Measurements from ENCODE around the gene PDE8B. TPM values are rescaled to one million over a fixed set of nuclear protein-coding genes. Genes with fewer than 3 reads are reported as not detected.

The PDE8B gene
- total RNA-seq, 1 donor from 2014 or later = 5.9 TPM

GRCh38 chr5:77292026-77292757, 81.7 kb downstream of the PDE8B start:
- TF ChIP-seq CTCF (IDR thresholded peaks at IDR 0.05) (no peak), POLR2AphosphoS5 (IDR thresholded peaks at IDR 0.05; ENCODE audit: insufficient read depth in 1 of 2, low read depth in 1 of 2) (no peak), POLR2A (IDR thresholded peaks at IDR 0.05) (no peak)
- Histone ChIP-seq H3K4me1 (peaks cover 6% of the 10 kb centered on the region), H3K4me3 (no peak overlapping the region), H3K36me3 (no peaks in the 10 kb centered on the region), H3K27me3 (no peaks in the 10 kb centered on the region), H3K27ac (no peak overlapping the region), H3K9me3 (no peaks in the 10 kb centered on the region)
- DNase-seq (ENCODE audit: extremely low spot score in 2 of 2) = no peak
- intact Hi-C loops (cut with DNase I) = no loop called here

GRCh38 chr5:77294185-77294584, 83.7 kb downstream of the PDE8B start:
- intact Hi-C loops (cut with DNase I) = no loop called here

GRCh38 chr5:77295863-77296378, 85.4 kb downstream of the PDE8B start:
- no peak for TF ChIP-seq POLR2AphosphoS5 (IDR thresholded peaks at IDR 0.05; ENCODE audit: insufficient read depth in 1 of 2, low read depth in 1 of 2)
- no peak for TF ChIP-seq POLR2A (IDR thresholded peaks at IDR 0.05)
- TF ChIP-seq CTCF (IDR thresholded peaks at IDR 0.05) = no peak
- H3K9me3 ChIP-seq = no peaks in the 10 kb centered on the region
- H3K4me3 ChIP-seq = no peak overlapping the region
- no peak overlapping the region for H3K27ac ChIP-seq
- no peaks in the 10 kb centered on the region for H3K36me3 ChIP-seq
- intact Hi-C loops (cut with DNase I) = no loop called here
- DNase-seq (ENCODE audit: extremely low spot score in 2 of 2) = no peak
- H3K4me1 ChIP-seq = peaks cover 6% of the 10 kb centered on the region
- no peaks in the 10 kb centered on the region for H3K27me3 ChIP-seq

More at GRCh38 chr5:77294185-77294584, 83.7 kb downstream of the PDE8B start:
- Histone ChIP-seq H3K36me3 (no peaks in the 10 kb centered on the region), H3K27me3 (no peaks in the 10 kb centered on the region), H3K27ac (no peak overlapping the region), H3K4me3 (no peak overlapping the region), H3K9me3 (no peaks in the 10 kb centered on the region), H3K4me1 (peaks cover 6% of the 10 kb centered on the region)
- no peak for DNase-seq (ENCODE audit: extremely low spot score in 2 of 2)
- TF ChIP-seq POLR2AphosphoS5 (IDR thresholded peaks at IDR 0.05; ENCODE audit: insufficient read depth in 1 of 2, low read depth in 1 of 2) (no peak), POLR2A (IDR thresholded peaks at IDR 0.05) (no peak), CTCF (IDR thresholded peaks at IDR 0.05) (no peak)

- intact Hi-C loops (cut with DNase I) = no loop called here
- peaks cover 5% of the 10 kb centered on the region for H3K4me1 ChIP-seq
- H3K27ac ChIP-seq = no peak overlapping the region
- no peak overlapping the region for H3K4me3 ChIP-seq
- no peaks in the 10 kb centered on the region for H3K27me3 ChIP-seq
- DNase-seq (ENCODE audit: extremely low spot score in 2 of 2) = no peak
- TF ChIP-seq POLR2AphosphoS5 (IDR thresholded peaks at IDR 0.05; ENCODE audit: insufficient read depth in 1 of 2, low read depth in 1 of 2) (no peak), CTCF (IDR thresholded peaks at IDR 0.05) (no peak), POLR2A (IDR thresholded peaks at IDR 0.05) (no peak)
- no peaks in the 10 kb centered on the region for H3K9me3 ChIP-seq
- H3K36me3 ChIP-seq = no peaks in the 10 kb centered on the region
Observed at GRCh38 chr5:77298146-77298545, 87.7 kb downstream of the PDE8B start.

GRCh38 chr5:77300451-77300850, 90.0 kb downstream of the PDE8B start:
- Histone ChIP-seq H3K4me3 (no peak overlapping the region), H3K9me3 (no peaks in the 10 kb centered on the region), H3K27ac (no peak overlapping the region), H3K36me3 (no peaks in the 10 kb centered on the region), H3K27me3 (no peaks in the 10 kb centered on the region), H3K4me1 (peaks cover 5% of the 10 kb centered on the region)
- intact Hi-C loops (cut with DNase I) = no loop called here
- no peak for DNase-seq (ENCODE audit: extremely low spot score in 2 of 2)
- TF ChIP-seq CTCF (IDR thresholded peaks at IDR 0.05) = no peak
- TF ChIP-seq POLR2AphosphoS5 (IDR thresholded peaks at IDR 0.05; ENCODE audit: insufficient read depth in 1 of 2, low read depth in 1 of 2) = no peak
- TF ChIP-seq POLR2A (IDR thresholded peaks at IDR 0.05) = no peak

Data from vagina (tissue), 2 donors.